Cardiac muscle cell (in vitro differentiated cells and primary cell): ENCODE results near the gene GAD1. TPM values are rescaled to one million over a fixed set of nuclear protein-coding genes. Genes with fewer than 3 reads are reported as not detected.

Source experiments
- DNase-seq, 2 donors: peaks; one replicate each; pipeline versions ENCODE4 v3.0.0 to v3.0.0-alpha.2; 2010 to 2017; ENCODE audit warnings: low read depth in 1 of 2, low spot score in 1 of 2
- H3K27ac ChIP-seq: fragments of 200-600 bp; sonication (generic); 2 replicates; pipeline ENCODE4 v1.5.1; 2016
- H3K27me3 ChIP-seq: fragments of 200-600 bp; sonication (generic); 2 replicates; pipeline ENCODE4 v1.6.0; 2016; ENCODE audit warnings: control low read depth
- H3K36me3 ChIP-seq: fragments of 200-600 bp; sonication (generic); 2 replicates; pipeline ENCODE4 v1.5.1; 2016; ENCODE audit warnings: control low read depth
- H3K4me1 ChIP-seq: fragments of 200-600 bp; sonication (generic); 2 replicates; pipeline ENCODE4 v1.8.1; 2017; ENCODE audit warnings: low read depth, mild to moderate bottlenecking, mixed run types
- H3K4me3 ChIP-seq: fragments of 200-600 bp; sonication (generic); 2 replicates; pipeline ENCODE4 v1.5.1; 2016; ENCODE audit warnings: mild to moderate bottlenecking
- H3K9me3 ChIP-seq: fragments of 200-600 bp; sonication (generic); 2 replicates; pipeline ENCODE4 v1.5.1; 2017; ENCODE audit warnings: low read depth, mild to moderate bottlenecking, control low read depth
- polyA plus RNA-seq: library from polyadenylated mRNA; unstranded; fragments of >200 nt; fragmentation: Nextera tagmentation; extraction: Ambion mirVana; gene quantifications from 2 replicates; pipeline ENCODE4 v1.2.1, GENCODE V29; 2016
- total RNA-seq: library from RNA; depleted of rRNA; stranded (reverse); fragments of >200 nt; gene quantifications from 2 replicates; pipeline ENCODE4 v1.2.3, GENCODE V29; 2016
- TF ChIP-seq, protein P1 (sequence below): IDR thresholded peaks from 2 replicates; pipeline ENCODE4 v1.5.1; 2012; ENCODE audit warnings: low read depth, mild to moderate bottlenecking, low read length

The GAD1 gene
- total and polyA plus RNA-seq, 2 experiments from 2014 or later, result 0.12 to 0.39 TPM

DNA sequence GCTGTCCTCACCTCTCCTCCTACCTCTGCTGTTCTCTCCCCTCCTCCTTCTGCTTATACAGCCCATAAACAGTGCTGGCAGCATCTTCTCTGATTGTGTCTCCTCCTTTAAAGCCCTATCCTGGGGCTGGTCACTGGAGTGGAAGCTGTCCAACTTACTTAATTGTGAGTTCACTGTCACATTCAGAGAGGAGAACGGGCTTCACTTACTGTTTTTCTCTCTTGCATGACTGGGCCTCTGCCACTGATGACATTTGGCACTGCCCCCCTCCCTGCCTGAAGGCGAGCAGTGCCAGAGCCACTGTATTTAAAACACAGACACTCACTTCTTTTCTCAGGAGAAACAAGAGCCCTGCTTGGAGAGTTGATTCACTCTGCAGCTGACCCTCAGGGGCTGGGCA is 12.3 kb downstream of the GAD1 start:
- Histone ChIP-seq H3K9me3 (no peaks in the 10 kb centered on the region), H3K4me1 (no peaks in the 10 kb centered on the region), H3K27me3 (peaks cover 36% of the 10 kb centered on the region), H3K4me3 (no peak overlapping the region), H3K27ac (no peak overlapping the region), H3K36me3 (no peaks in the 10 kb centered on the region)
- no peak for DNase-seq
- TF ChIP-seq, protein P1, sequence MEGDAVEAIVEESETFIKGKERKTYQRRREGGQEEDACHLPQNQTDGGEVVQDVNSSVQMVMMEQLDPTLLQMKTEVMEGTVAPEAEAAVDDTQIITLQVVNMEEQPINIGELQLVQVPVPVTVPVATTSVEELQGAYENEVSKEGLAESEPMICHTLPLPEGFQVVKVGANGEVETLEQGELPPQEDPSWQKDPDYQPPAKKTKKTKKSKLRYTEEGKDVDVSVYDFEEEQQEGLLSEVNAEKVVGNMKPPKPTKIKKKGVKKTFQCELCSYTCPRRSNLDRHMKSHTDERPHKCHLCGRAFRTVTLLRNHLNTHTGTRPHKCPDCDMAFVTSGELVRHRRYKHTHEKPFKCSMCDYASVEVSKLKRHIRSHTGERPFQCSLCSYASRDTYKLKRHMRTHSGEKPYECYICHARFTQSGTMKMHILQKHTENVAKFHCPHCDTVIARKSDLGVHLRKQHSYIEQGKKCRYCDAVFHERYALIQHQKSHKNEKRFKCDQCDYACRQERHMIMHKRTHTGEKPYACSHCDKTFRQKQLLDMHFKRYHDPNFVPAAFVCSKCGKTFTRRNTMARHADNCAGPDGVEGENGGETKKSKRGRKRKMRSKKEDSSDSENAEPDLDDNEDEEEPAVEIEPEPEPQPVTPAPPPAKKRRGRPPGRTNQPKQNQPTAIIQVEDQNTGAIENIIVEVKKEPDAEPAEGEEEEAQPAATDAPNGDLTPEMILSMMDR, result no peak

DNA sequence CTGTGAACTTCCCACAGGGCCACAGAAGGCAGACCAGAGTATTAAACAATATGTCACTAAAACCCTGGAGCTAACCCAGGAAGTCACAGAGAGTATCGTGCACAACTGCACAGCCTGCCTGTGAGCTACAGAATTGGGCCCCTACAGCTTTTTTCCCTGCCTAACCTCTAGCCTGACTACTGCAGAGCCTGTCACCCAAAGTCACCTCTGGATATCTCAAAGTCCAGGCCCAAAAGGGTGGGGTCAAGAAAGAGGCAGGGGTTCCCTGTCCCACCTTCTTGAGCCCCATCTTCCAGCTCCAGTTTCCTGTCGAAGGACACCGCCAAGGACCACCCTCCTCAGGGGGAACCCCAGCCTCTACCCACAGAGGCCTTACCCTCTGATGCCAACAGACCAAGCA is 13.5 kb downstream of the GAD1 start:
- DNase-seq, result no peak
- no peaks in the 10 kb centered on the region for H3K9me3 ChIP-seq
- no peaks in the 10 kb centered on the region for H3K36me3 ChIP-seq
- H3K27me3 ChIP-seq, result peaks cover 25% of the 10 kb centered on the region
- no peaks in the 10 kb centered on the region for H3K4me1 ChIP-seq
- no peak overlapping the region for H3K27ac ChIP-seq
- H3K4me3 ChIP-seq, result no peak overlapping the region
- TF ChIP-seq, protein P1, result no peak

DNA sequence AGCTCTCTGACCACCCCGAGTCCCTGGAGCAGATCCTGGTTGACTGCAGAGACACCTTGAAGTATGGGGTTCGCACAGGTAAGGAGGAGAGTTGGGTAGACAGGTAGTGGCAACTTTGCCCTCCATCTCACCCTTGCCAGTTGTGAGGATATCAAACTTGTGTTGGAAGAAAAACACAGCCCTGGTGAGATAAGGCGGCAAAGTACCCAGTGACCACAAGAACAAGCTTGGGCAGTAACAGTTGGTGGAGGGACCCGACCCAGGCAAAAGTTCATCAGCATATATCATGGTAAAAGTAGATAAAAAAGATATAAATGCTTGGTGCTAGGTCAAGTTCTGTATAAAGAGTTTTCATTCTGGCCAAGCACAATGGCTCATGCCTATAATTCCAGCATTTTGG is 14.4 kb downstream of the GAD1 start:
- DNase-seq, result no peak
- Histone ChIP-seq H3K4me3 (no peak overlapping the region), H3K4me1 (no peaks in the 10 kb centered on the region), H3K27ac (no peak overlapping the region), H3K9me3 (no peaks in the 10 kb centered on the region), H3K36me3 (no peaks in the 10 kb centered on the region), H3K27me3 (peaks cover 16% of the 10 kb centered on the region)
- TF ChIP-seq, protein P1, result no peak

DNA sequence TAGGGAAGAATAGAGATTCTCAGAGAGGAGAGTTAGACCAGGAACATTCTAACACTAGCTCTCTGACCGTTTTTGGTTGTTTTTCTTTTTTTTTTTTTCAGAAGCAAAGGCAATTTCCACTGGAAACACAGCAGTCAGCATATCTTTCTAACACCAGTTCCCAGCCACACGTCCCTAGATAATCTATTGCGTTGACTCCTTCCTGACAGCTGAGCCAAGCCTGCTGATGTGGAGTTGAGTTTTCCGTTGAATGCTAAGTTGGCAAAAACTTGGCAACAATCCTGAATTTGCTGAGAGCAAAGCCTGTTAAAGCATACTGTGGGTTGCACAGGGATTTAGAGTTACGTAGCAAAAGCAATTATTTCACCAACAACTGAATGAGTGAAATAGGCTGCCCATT is 19.3 kb downstream of the GAD1 start:
- Histone ChIP-seq H3K27ac (no peak overlapping the region), H3K9me3 (no peaks in the 10 kb centered on the region), H3K36me3 (no peaks in the 10 kb centered on the region), H3K4me1 (no peaks in the 10 kb centered on the region), H3K27me3 (no peaks in the 10 kb centered on the region), H3K4me3 (no peak overlapping the region)
- TF ChIP-seq, protein P1, result no peak
- DNase-seq, result no peak

DNA sequence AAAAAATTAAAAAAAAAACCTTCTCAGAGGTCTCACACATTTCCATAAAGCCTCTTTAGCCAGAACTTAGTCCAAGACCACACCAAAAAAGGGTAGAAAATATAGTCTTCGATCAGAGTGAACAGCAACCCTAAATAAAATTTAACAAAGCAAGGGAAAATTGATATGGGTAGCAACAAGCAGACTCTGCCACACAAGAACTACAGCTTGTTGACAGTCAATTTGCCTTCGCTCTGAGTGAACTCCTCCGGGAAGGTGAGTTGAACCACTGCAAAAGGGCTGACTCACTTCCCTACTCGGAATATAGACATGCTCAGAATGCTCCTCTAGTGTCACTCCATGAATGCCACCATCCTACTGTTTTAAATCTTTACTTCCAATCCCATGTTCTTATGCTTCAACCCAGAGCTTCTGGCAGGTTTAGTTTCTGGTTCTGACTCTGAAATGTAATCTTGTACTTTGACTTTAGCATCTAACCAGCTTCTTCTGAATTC is 24.1 kb downstream of the GAD1 start:
- Histone ChIP-seq H3K27me3 (no peaks in the 10 kb centered on the region), H3K9me3 (no peaks in the 10 kb centered on the region), H3K27ac (no peak overlapping the region), H3K4me3 (no peak overlapping the region), H3K4me1 (no peaks in the 10 kb centered on the region), H3K36me3 (no peaks in the 10 kb centered on the region)
- TF ChIP-seq, protein P1, result no peak
- DNase-seq, result no peak

DNA sequence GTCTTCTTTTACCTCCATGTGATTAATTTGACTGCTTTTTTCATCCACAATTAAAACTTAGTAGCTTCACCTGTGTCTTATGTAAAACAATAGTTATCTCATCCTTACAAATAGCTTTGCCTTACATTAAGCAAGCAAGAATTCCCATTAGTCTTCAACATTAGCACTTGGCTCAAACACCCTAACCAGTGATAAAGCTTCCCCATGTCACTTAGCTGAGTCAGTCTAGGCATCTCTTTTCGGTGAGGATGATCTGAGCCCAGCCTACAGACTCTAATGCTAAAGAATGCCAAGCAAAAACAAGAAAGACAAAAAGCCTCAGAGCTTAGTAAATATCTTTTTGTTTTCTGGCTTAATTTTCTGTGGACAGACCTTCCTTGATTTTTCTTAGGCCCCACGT is 26.1 kb downstream of the GAD1 start:
- Histone ChIP-seq H3K9me3 (no peaks in the 10 kb centered on the region), H3K4me3 (no peak overlapping the region), H3K36me3 (no peaks in the 10 kb centered on the region), H3K4me1 (no peaks in the 10 kb centered on the region), H3K27ac (no peak overlapping the region), H3K27me3 (no peaks in the 10 kb centered on the region)
- DNase-seq, result peak in 1 of 2 donors; percentile 12
- TF ChIP-seq, protein P1, result no peak
